OCI-LY7 (cell line): ENCODE data around the gene PRAF2.

Source experiments
- CTCF ChIP-seq: fragments of 200-600 bp; sonication (generic); conservative IDR thresholded peaks from 2 replicates; pipeline ENCODE4 v1.5.1; 2014; ENCODE audit warnings: mild to moderate bottlenecking, antibody characterized with exemption, low read length, moderate library complexity, mixed read lengths
- EZH2phosphoT487 ChIP-seq: fragments of 200-600 bp; sonication (generic); IDR thresholded peaks from 2 replicates; pipeline ENCODE4 v1.6.1; 2018; ENCODE audit warnings: low read depth, borderline replicate concordance, mild to moderate bottlenecking, mixed run types, antibody characterized with exemption, low read length, moderate library complexity, mixed read lengths

DNA sequence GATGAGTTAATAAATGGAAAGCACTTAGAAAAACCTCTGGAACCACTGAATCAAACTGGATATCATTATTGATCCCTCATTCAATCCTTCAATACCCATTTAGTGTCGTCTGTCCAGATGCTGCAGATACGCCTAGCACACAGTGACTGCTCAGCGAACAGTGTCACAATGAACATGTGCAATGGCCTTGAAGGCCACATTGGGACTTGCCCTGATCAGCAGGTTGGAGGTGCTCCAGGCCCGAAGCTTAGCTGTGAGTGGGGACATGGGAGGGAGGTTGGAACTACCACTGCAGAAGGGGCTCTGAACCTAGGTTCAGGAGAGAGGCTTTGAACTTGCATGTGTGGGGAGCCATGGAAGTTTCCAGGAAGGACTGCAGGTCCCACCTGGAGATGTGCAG is 32.5 kb upstream of the PRAF2 start:
- TF ChIP-seq CTCF: no peak
- no peak for TF ChIP-seq EZH2phosphoT487
